Mesendoderm (in vitro differentiated cells): ENCODE measurements around the gene HMGB4.

Source experiments
- DNase-seq: peaks from one replicate; pipeline ENCODE4 v3.0.0; 2013
- H2AK5ac ChIP-seq: 2 replicates; pipeline ENCODE4 v1.6.1; 2013; ENCODE audit warnings: low read length, inconsistent platforms
- H2BK120ac ChIP-seq: 2 replicates; pipeline ENCODE4 v1.6.1; 2013; ENCODE audit warnings: low read depth, mild to moderate bottlenecking, low read length, moderate library complexity, mixed read lengths
- H2BK15ac ChIP-seq: replicated peaks from 2 replicates; pipeline ENCODE4 v1.6.1; 2013; ENCODE audit warnings: low read depth, mild to moderate bottlenecking, moderate library complexity
- H2BK5ac ChIP-seq: 2 replicates; pipeline ENCODE4 v1.6.1; 2013; ENCODE audit warnings: low read length, inconsistent platforms
- H3K18ac ChIP-seq: 2 replicates; pipeline ENCODE4 v1.6.1; 2013; ENCODE audit warnings: mild to moderate bottlenecking, low read length, mixed read lengths
- H3K23ac ChIP-seq: one replicate; pipeline ENCODE4 v1.6.1; 2013; ENCODE audit warnings: low read length
- H3K27ac ChIP-seq: 2 replicates; pipeline ENCODE4 v1.5.1; 2013; ENCODE audit warnings: low read depth, mild to moderate bottlenecking, inconsistent platforms, low read length, moderate library complexity
- H3K27me3 ChIP-seq: 2 replicates; pipeline ENCODE4 v1.6.1; 2013; ENCODE audit warnings: low read length, control low read depth, mild to moderate bottlenecking, inconsistent platforms; ENCODE audit not compliant: insufficient read depth, poor library complexity
- H3K36me3 ChIP-seq: 2 replicates; pipeline ENCODE4 v1.6.1; 2013; ENCODE audit warnings: low read length, inconsistent platforms; ENCODE audit not compliant: control insufficient read depth, insufficient read depth
- H3K4ac ChIP-seq: one replicate; pipeline ENCODE4 v1.6.1; 2013; ENCODE audit warnings: low read depth, mild to moderate bottlenecking, low read length, moderate library complexity
- H3K4me1 ChIP-seq: 2 replicates; pipeline ENCODE4 v1.6.1; 2013; ENCODE audit warnings: low read depth, low read length, inconsistent platforms; ENCODE audit not compliant: control insufficient read depth
- H3K4me2 ChIP-seq: 2 replicates; pipeline ENCODE4 v1.6.1; 2013; ENCODE audit warnings: low read length
- H3K4me3 ChIP-seq: 2 replicates; pipeline ENCODE4 v1.5.1; 2013; ENCODE audit warnings: mild to moderate bottlenecking, low read length
- H3K56ac ChIP-seq: one replicate; pipeline ENCODE4 v1.6.1; 2013; ENCODE audit warnings: low read length
- H3K79me1 ChIP-seq: 2 replicates; pipeline ENCODE4 v1.6.1; 2013; ENCODE audit warnings: low read length, inconsistent platforms
- H3K79me2 ChIP-seq: 2 replicates; pipeline ENCODE4 v1.6.1; 2013; ENCODE audit warnings: mild to moderate bottlenecking, low read length; ENCODE audit not compliant: control insufficient read depth, insufficient read depth
- H3K9ac ChIP-seq: 2 replicates; pipeline ENCODE4 v1.6.1; 2013; ENCODE audit warnings: low read length, inconsistent platforms
- H4K5ac ChIP-seq: one replicate; pipeline ENCODE4 v1.6.1; 2013; ENCODE audit warnings: low read length
- H4K8ac ChIP-seq: one replicate; pipeline ENCODE4 v1.6.1; 2013; ENCODE audit warnings: low read depth, mild to moderate bottlenecking, control low read depth, low read length, moderate library complexity
- WGBS: extraction: QIAGEN DNeasy Blood & Tissue Kit; methylation state at CpG from one replicate; pipeline ENCODE4 v1.1.7; 2013; ENCODE audit warnings: low lambda C conversion rate, missing lambda C conversion rate; ENCODE audit not compliant: insufficient coverage; ENCODE audit errors: extremely low coverage; 5-methylcytosine and 5-hydroxymethylcytosine counted together

Gene HMGB4

DNA sequence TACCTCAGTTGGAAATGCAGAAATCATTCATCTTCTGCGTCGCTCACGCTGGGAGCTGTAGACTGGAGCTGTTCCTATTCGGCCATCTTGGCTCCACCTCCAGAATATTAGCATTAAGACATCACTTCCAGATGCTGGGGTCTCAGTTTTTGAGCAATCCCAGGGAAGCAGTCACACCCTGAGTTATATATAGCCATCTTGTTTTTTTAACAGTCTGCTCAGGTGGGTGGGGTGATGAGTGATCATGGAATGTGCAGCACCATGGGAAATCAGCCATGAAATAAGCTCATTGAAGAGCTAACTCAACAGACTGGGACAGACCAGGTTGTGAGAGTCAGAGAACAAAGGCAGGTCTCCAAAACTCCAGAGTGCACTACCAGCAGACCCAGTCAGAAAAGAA, 27.0 kb upstream of the HMGB4 start:
- Histone ChIP-seq H3K56ac (no peak overlapping the region), H2BK120ac (no peak overlapping the region), H2BK15ac (no peak overlapping the region), H3K27ac (no peak overlapping the region), H4K8ac (no peak overlapping the region), H3K79me2 (no peaks in the 10 kb centered on the region), H3K4ac (no peak overlapping the region), H3K79me1 (no peaks in the 10 kb centered on the region), H3K4me2 (no peak overlapping the region), H3K9ac (no peak overlapping the region), H3K4me3 (peak overlapping the region; percentile 13), H3K27me3 (no peaks in the 10 kb centered on the region), H2AK5ac (no peak overlapping the region), H3K4me1 (no peaks in the 10 kb centered on the region), H3K18ac (no peak overlapping the region), H4K5ac (no peak overlapping the region), H2BK5ac (no peak overlapping the region), H3K36me3 (no peaks in the 10 kb centered on the region), H3K23ac (no peak overlapping the region)
- DNase-seq: no peak
- no CpG with 5 or more reads among the region's 4 CpGs for WGBS

DNA sequence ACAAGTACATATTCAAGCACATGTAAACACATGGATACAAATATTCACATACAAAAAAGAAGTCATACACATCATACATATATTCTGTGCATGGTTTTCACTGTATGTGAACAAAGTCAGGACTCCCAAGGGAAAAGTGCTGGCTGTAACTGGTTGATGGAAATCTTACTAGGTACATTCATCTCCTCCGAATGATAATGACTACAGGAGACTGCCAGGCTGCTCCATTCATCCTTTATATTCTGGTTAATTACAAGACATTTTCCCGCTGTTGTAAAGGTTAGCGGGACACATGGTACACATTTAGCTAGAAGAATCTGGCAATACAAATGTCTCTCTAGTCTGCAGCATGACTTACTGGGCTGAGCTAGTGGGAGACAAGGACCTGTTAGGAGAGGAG, 26.2 kb upstream of the HMGB4 start:
- Histone ChIP-seq H3K27me3 (no peaks in the 10 kb centered on the region), H3K18ac (no peak overlapping the region), H3K4me1 (no peaks in the 10 kb centered on the region), H2BK15ac (no peak overlapping the region), H3K79me1 (no peaks in the 10 kb centered on the region), H3K56ac (no peak overlapping the region), H4K8ac (no peak overlapping the region), H3K23ac (no peak overlapping the region), H3K4ac (no peak overlapping the region), H3K4me3 (no peak overlapping the region), H3K9ac (no peak overlapping the region), H2BK5ac (no peak overlapping the region), H3K36me3 (no peaks in the 10 kb centered on the region), H2AK5ac (no peak overlapping the region), H3K4me2 (no peak overlapping the region), H3K27ac (no peak overlapping the region), H4K5ac (no peak overlapping the region), H3K79me2 (no peaks in the 10 kb centered on the region), H2BK120ac (no peak overlapping the region)
- DNase-seq: no peak
- WGBS: no CpG with 5 or more reads among the region's 3 CpGs

DNA sequence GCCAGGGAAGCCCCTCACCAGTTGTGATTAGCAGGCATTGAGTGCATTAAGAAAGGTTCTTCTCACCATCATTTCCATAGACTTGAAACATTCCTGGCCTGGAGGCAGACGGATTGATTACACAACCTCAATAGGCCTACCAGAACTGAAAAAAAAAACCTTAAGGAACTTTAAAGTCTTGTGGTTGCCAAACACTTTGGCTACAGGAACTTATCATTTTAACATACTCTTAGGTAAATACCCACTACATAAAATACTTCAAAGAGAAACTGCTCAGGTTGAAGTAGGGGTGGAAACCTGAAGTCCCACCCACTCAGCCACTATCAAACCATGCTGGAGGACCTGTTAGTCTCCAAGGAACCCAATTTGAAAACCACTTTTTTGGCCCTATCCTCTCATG, 22.4 kb upstream of the HMGB4 start:
- Histone ChIP-seq H4K5ac (no peak overlapping the region), H3K4me2 (no peak overlapping the region), H3K18ac (no peak overlapping the region), H3K79me1 (no peaks in the 10 kb centered on the region), H3K36me3 (no peaks in the 10 kb centered on the region), H4K8ac (no peak overlapping the region), H3K4me1 (no peaks in the 10 kb centered on the region), H3K9ac (no peak overlapping the region), H3K23ac (no peak overlapping the region), H3K79me2 (no peaks in the 10 kb centered on the region), H3K56ac (no peak overlapping the region), H3K27me3 (no peaks in the 10 kb centered on the region), H2BK5ac (no peak overlapping the region), H2BK15ac (no peak overlapping the region), H2BK120ac (no peak overlapping the region), H3K4me3 (no peak overlapping the region), H3K27ac (no peak overlapping the region), H2AK5ac (no peak overlapping the region), H3K4ac (no peak overlapping the region)
- no CpG with 5 or more reads among the region's 1 CpG for WGBS
- DNase-seq: no peak

DNA sequence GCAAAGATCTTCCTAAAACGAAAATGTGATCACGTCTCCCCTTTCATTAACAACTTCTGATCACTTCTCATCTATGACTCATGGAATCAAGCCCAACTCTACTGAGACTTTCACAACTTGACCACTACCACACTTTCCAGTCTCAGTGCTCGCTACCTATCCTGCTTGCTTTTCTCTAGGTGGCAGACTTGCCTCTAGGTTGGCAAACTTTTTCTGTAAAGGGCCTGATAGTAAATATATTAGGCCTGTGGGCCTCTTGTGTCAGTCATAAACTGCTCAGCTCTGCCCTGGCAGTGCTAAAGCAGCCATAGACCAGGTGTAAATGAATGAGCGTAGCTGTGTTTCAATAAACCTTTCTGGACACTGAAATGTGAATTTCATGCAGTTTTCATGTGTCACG, 21.5 kb upstream of the HMGB4 start:
- peaks cover 4% of the 10 kb centered on the region for H3K4me1 ChIP-seq
- no peaks in the 10 kb centered on the region for H3K36me3 ChIP-seq
- no CpG with 5 or more reads among the region's 5 CpGs for WGBS
- no peak overlapping the region for H4K8ac ChIP-seq
- no peak overlapping the region for H2BK5ac ChIP-seq
- no peak overlapping the region for H3K4me3 ChIP-seq
- no peaks in the 10 kb centered on the region for H3K79me1 ChIP-seq
- H2BK120ac ChIP-seq: no peak overlapping the region
- H3K9ac ChIP-seq: no peak overlapping the region
- H3K56ac ChIP-seq: no peak overlapping the region
- no peak overlapping the region for H3K18ac ChIP-seq
- H3K79me2 ChIP-seq: no peaks in the 10 kb centered on the region
- no peak overlapping the region for H2BK15ac ChIP-seq
- no peak overlapping the region for H4K5ac ChIP-seq
- no peak overlapping the region for H3K27ac ChIP-seq
- no peaks in the 10 kb centered on the region for H3K27me3 ChIP-seq
- no peak overlapping the region for H3K23ac ChIP-seq
- no peak overlapping the region for H3K4me2 ChIP-seq
- no peak overlapping the region for H3K4ac ChIP-seq
- H2AK5ac ChIP-seq: no peak overlapping the region
- DNase-seq: peak; percentile 51

DNA sequence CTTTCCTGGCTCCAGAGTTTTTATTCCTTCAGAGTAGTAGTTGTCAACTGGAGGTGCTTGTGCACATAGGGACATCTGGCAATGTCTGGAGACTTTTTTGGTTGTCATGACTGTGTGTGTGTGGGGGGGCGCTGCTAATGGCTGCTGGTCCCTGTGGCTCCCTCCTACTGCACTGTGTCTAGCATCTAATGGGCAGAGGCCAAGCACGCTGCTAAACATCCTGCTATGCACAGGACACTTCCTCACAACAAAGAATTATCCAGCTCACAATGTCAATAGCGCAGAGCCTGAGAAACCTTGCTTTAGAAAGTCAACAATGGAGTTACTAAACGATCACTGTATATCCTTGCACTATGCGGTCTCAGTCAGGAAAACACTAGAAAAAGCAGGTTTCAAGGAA, 19.7 kb upstream of the HMGB4 start:
- no peak overlapping the region for H4K5ac ChIP-seq
- no peak overlapping the region for H2BK5ac ChIP-seq
- H3K4me3 ChIP-seq: no peak overlapping the region
- no peak overlapping the region for H3K9ac ChIP-seq
- no peaks in the 10 kb centered on the region for H3K79me1 ChIP-seq
- H3K27me3 ChIP-seq: no peaks in the 10 kb centered on the region
- H2BK15ac ChIP-seq: no peak overlapping the region
- H3K4me2 ChIP-seq: no peak overlapping the region
- DNase-seq: no peak
- no peak overlapping the region for H2BK120ac ChIP-seq
- H3K4me1 ChIP-seq: peaks cover 13% of the 10 kb centered on the region
- no peaks in the 10 kb centered on the region for H3K79me2 ChIP-seq
- WGBS: no CpG with 5 or more reads among the region's 5 CpGs
- H3K36me3 ChIP-seq: no peaks in the 10 kb centered on the region
- no peak overlapping the region for H2AK5ac ChIP-seq
- H4K8ac ChIP-seq: no peak overlapping the region
- H3K27ac ChIP-seq: no peak overlapping the region
- no peak overlapping the region for H3K18ac ChIP-seq
- no peak overlapping the region for H3K4ac ChIP-seq
- no peak overlapping the region for H3K23ac ChIP-seq
- H3K56ac ChIP-seq: no peak overlapping the region

DNA sequence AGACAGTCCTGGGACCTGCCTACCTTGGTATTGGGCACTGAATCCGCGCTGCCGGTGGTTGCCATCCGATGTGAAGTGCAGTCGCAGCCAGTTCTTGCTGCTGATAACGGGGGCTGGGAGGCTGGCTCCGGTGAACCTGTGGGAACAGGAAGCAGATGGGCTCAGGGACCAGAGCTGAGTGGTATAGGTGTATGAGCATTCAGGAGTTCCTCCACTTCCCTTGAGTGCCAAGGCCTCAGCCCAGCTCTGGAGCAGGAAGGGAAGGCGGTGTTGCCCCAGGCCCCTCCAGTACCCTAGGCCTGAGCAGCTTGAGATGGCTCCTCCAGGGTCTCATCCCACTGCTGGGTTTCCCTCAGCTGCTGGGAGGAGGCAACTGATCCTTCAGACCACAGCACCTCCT, 17.0 kb upstream of the HMGB4 start:
- H3K79me2 ChIP-seq: no peaks in the 10 kb centered on the region
- peak overlapping the region; percentile 25 for H3K4ac ChIP-seq
- H3K4me3 ChIP-seq: no peak overlapping the region
- H3K23ac ChIP-seq: no peak overlapping the region
- no peak overlapping the region for H3K18ac ChIP-seq
- H2BK5ac ChIP-seq: peak overlapping the region; percentile 90
- H2AK5ac ChIP-seq: peak overlapping the region; percentile 40
- DNase-seq: no peak
- peak overlapping the region; percentile 74 for H3K56ac ChIP-seq
- WGBS: no CpG with 5 or more reads among the region's 8 CpGs
- H3K79me1 ChIP-seq: peaks cover 2% of the 10 kb centered on the region
- H3K36me3 ChIP-seq: no peaks in the 10 kb centered on the region
- no peak overlapping the region for H2BK15ac ChIP-seq
- H4K8ac ChIP-seq: no peak overlapping the region
- H3K9ac ChIP-seq: peak overlapping the region; percentile 33
- H3K27ac ChIP-seq: no peak overlapping the region
- no peak overlapping the region for H2BK120ac ChIP-seq
- peaks cover 26% of the 10 kb centered on the region for H3K4me1 ChIP-seq
- H3K4me2 ChIP-seq: no peak overlapping the region
- no peak overlapping the region for H4K5ac ChIP-seq
- H3K27me3 ChIP-seq: no peaks in the 10 kb centered on the region
